Adrenal gland (tissue), 5 donors: ENCODE results near the gene HTR7.

Experiments
- CTCF ChIP-seq, 6 experiments: fragments of 450-650 bp in 4 of 6; fragments of 200-600 bp in 2 of 6; sonication (generic) in 1 of 6; IDR thresholded peaks; 1 replicate in 5 of 6; 2 replicates in 1 of 6; pipeline versions ENCODE4 v1.5.1 to v1.8.0; 2016 to 2021; ENCODE audit warnings: antibody characterized with exemption in 6 of 6, mild to moderate bottlenecking in 2 of 6, moderate library complexity in 1 of 6
- POLR2A ChIP-seq, 2 donors: fragments of 450-650 bp; IDR thresholded peaks; one replicate each; pipeline ENCODE4 v1.6.1; 2017; ENCODE audit warnings: antibody characterized with exemption in 2 of 2, mild to moderate bottlenecking in 2 of 2, moderate library complexity in 1 of 2
- donor health status: DM: no; HTN: no; CAD: no.

GRCh38 chr10:90849956-90850749, 7.7 kb downstream of the HTR7 start:
- TF ChIP-seq POLR2A (IDR thresholded peaks at IDR 0.05) (no peak), CTCF (IDR thresholded peaks at IDR 0.05) (no peak)
